MCF 10A (cell line): ENCODE data around the gene KRT74. TPM values are rescaled to one million over a fixed set of nuclear protein-coding genes. Genes with fewer than 3 reads are reported as not detected.

Experiments used
- BruUV-seq: library from RNA; stranded (reverse); fragments of 400-500 nt; replicated peaks from 2 replicates; lab custom pipeline; 2021; lab: Mats Ljungman, UMichigan
- CTCF ChIA-PET: fragments of 300-600 bp; sonication (Branson Sonifier 250); formaldehyde crosslinking; extraction: SDS; loops from one replicate; lab custom pipeline; 2021; ENCODE audit warnings: antibody characterized with exemption, inconsistent platforms; lab: Yijun Ruan, JAX
- POLR2A ChIA-PET: fragments of 300-600, 350-650 bp; sonication (Branson Sonifier 250); formaldehyde crosslinking; extraction: SDS; loops from one replicate; lab custom pipeline; 2020; ENCODE audit warnings: antibody characterized with exemption, inconsistent platforms; lab: Yijun Ruan, JAX
- DNase-seq: peaks from one replicate; pipeline ENCODE4 v3.0.0-alpha.2; 2018; ENCODE audit not compliant: unreplicated experiment
- H3K27ac Mint-ChIP-seq: one replicate; pipeline ENCODE4 v1.8.0; 2022; ENCODE audit warnings: mild to moderate bottlenecking, low read depth, mixed read lengths; ENCODE audit not compliant: unreplicated experiment
- H3K27me3 Mint-ChIP-seq: one replicate; pipeline ENCODE4 v1.8.0; 2022; ENCODE audit warnings: mixed read lengths; ENCODE audit not compliant: insufficient read depth, unreplicated experiment
- H3K36me3 Mint-ChIP-seq: one replicate; pipeline ENCODE4 v1.8.0; 2022; ENCODE audit warnings: mild to moderate bottlenecking, moderate library complexity, mixed read lengths; ENCODE audit not compliant: insufficient read depth, unreplicated experiment
- H3K4me1 Mint-ChIP-seq: one replicate; pipeline ENCODE4 v1.8.0; 2022; ENCODE audit warnings: mixed read lengths; ENCODE audit not compliant: insufficient read depth, unreplicated experiment
- H3K4me3 Mint-ChIP-seq: one replicate; pipeline ENCODE4 v1.8.0; 2022; ENCODE audit warnings: mild to moderate bottlenecking, moderate library complexity, mixed read lengths; ENCODE audit not compliant: unreplicated experiment
- H3K9me3 Mint-ChIP-seq: one replicate; pipeline ENCODE4 v1.8.0; 2022; ENCODE audit warnings: mixed read lengths; ENCODE audit not compliant: unreplicated experiment
- CTCF ChIP-seq: fragments of 200-600 bp; IDR thresholded peaks from one replicate; pipeline ENCODE4 v1.8.0; 2022; ENCODE audit warnings: antibody characterized with exemption, mild to moderate bottlenecking; ENCODE audit not compliant: unreplicated experiment
- intact Hi-C: fragments of 100-400 bp; cut with micrococcal nuclease; formaldehyde crosslinking; loops from 2 replicates; pipeline ENCODE4 v1.14.1; 2022
- total RNA-seq: library from RNA; stranded (reverse); gene quantifications from 2 replicates; pipeline ENCODE4 v1.2.3, GENCODE V29; 2022

Gene KRT74
- total RNA-seq, 1 experiment from 2014 or later, result not detected

GRCh38 chr12:52531566-52532300 is 41.9 kb downstream of the KRT74 start:
- H3K9me3 Mint-ChIP-seq, result no peaks in the 10 kb centered on the region
- H3K4me1 Mint-ChIP-seq, result no peaks in the 10 kb centered on the region
- no TSS peak for BruUV-seq
- CTCF ChIA-PET, result interaction anchor here (0.5 to 1.3 kb wide), 7 partner anchors 11 to 386 kb away, joined by 3 to 4 read pairs (median 3); no protein-coding TSS in a partner anchor
- no peak for DNase-seq
- no peak overlapping the region for H3K4me3 Mint-ChIP-seq
- intact Hi-C loops, result no loop called here
- peak overlapping the region; percentile 73 for H3K27ac Mint-ChIP-seq
- no peak for TF ChIP-seq CTCF
- H3K36me3 Mint-ChIP-seq, result no peaks in the 10 kb centered on the region
- POLR2A ChIA-PET, result interaction anchor here (0.7 to 1.4 kb wide), 3 partner anchors 16 to 805 kb away, joined by 3 to 5 read pairs (median 3); no protein-coding TSS in a partner anchor
- H3K27me3 Mint-ChIP-seq, result no peaks in the 10 kb centered on the region

GRCh38 chr12:52530905-52531304 is 42.7 kb downstream of the KRT74 start:
- no peak for TF ChIP-seq CTCF
- no peaks in the 10 kb centered on the region for H3K36me3 Mint-ChIP-seq
- ChIA-PET CTCF (interaction anchor here (1.0 to 1.1 kb wide), 2 partner anchors 10 to 35 kb away, joined by 3 read pairs; no protein-coding TSS in a partner anchor), POLR2A (no interaction called here)
- intact Hi-C loops, result no loop called here
- H3K27me3 Mint-ChIP-seq, result no peaks in the 10 kb centered on the region
- DNase-seq, result no peak
- H3K4me3 Mint-ChIP-seq, result no peak overlapping the region
- no TSS peak for BruUV-seq
- H3K9me3 Mint-ChIP-seq, result no peaks in the 10 kb centered on the region
- no peak overlapping the region for H3K27ac Mint-ChIP-seq
- no peaks in the 10 kb centered on the region for H3K4me1 Mint-ChIP-seq

- Mint-ChIP-seq H3K4me3 (no peak overlapping the region), H3K27ac (no peak overlapping the region), H3K9me3 (no peaks in the 10 kb centered on the region), H3K27me3 (no peaks in the 10 kb centered on the region), H3K36me3 (no peaks in the 10 kb centered on the region), H3K4me1 (peaks cover 5% of the 10 kb centered on the region)
- ChIA-PET POLR2A (interaction anchor here (1.0 kb wide), 1 partner anchor 17 kb away, joined by 3 read pairs; no protein-coding TSS in a partner anchor), CTCF (no interaction called here)
- BruUV-seq, result no TSS peak
- no peak for DNase-seq
- intact Hi-C loops, result no loop called here
- no peak for TF ChIP-seq CTCF
Observed at GRCh38 chr12:52530366-52530765, 43.3 kb downstream of the KRT74 start.

GRCh38 chr12:52529846-52530245 is 43.8 kb downstream of the KRT74 start:
- no peaks in the 10 kb centered on the region for H3K27me3 Mint-ChIP-seq
- TF ChIP-seq CTCF, result no peak
- no peak overlapping the region for H3K4me3 Mint-ChIP-seq
- no peaks in the 10 kb centered on the region for H3K36me3 Mint-ChIP-seq
- intact Hi-C loops, result no loop called here
- H3K27ac Mint-ChIP-seq, result no peak overlapping the region
- BruUV-seq, result no TSS peak
- CTCF ChIA-PET, result interaction anchor here (1.3 kb wide), 1 partner anchor 336 kb away, joined by 5 read pairs; no protein-coding TSS in a partner anchor
- POLR2A ChIA-PET, result interaction anchor here (1.0 kb wide), 1 partner anchor 16 kb away, joined by 3 read pairs; no protein-coding TSS in a partner anchor
- no peaks in the 10 kb centered on the region for H3K9me3 Mint-ChIP-seq
- H3K4me1 Mint-ChIP-seq, result peaks cover 11% of the 10 kb centered on the region
- no peak for DNase-seq
